ENCODE data around the gene OR5P2.

DNA sequence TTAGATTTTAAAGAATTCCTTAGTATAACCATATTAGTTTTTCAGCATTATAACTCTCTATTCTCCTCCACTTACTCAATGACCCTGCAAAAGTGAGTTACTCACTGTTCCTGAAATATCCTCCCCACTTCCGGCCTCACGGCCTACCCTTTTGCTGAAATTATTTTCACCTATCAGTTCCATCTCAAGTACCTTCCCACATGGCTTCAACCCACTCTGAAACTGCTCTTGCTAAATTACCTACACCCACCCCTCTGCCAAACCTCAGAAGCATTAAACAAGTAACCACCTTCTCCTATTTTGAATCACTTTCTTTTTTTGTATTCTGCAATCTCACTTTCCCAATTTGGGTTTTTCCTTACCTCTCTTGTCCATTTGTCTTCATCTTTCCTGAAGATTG, 37.7 kb downstream of the OR5P2 start:
- TF ChIP-seq POLR2A (IDR thresholded peaks at IDR 0.05), result no peak
- TF ChIP-seq, protein P1, sequence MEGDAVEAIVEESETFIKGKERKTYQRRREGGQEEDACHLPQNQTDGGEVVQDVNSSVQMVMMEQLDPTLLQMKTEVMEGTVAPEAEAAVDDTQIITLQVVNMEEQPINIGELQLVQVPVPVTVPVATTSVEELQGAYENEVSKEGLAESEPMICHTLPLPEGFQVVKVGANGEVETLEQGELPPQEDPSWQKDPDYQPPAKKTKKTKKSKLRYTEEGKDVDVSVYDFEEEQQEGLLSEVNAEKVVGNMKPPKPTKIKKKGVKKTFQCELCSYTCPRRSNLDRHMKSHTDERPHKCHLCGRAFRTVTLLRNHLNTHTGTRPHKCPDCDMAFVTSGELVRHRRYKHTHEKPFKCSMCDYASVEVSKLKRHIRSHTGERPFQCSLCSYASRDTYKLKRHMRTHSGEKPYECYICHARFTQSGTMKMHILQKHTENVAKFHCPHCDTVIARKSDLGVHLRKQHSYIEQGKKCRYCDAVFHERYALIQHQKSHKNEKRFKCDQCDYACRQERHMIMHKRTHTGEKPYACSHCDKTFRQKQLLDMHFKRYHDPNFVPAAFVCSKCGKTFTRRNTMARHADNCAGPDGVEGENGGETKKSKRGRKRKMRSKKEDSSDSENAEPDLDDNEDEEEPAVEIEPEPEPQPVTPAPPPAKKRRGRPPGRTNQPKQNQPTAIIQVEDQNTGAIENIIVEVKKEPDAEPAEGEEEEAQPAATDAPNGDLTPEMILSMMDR (IDR thresholded peaks at IDR 0.05), result no peak
